Testis (tissue), 3 donors: ENCODE data around the gene ZNF275. TPM values are rescaled to one million over a fixed set of nuclear protein-coding genes. Genes with fewer than 3 reads are reported as not detected.
"Not testable (repeated sequence)": the region's sequence is repeated elsewhere in the genome, so short reads cannot be mapped to it uniquely, and the experiment has no call there.

ENCODE experiments used
- DNase-seq: peaks from one replicate; pipeline ENCODE4 v3.0.0-alpha.2; 2019
- H3K27ac ChIP-seq, 2 donors: fragments of 200-600 bp; sonication (generic); one replicate each; pipeline ENCODE4 v1.5.1; 2019
- H3K27me3 ChIP-seq: fragments of 200-600 bp; sonication (generic); one replicate; pipeline ENCODE4 v1.5.1; 2019
- H3K36me3 ChIP-seq: fragments of 200-600 bp; sonication (generic); one replicate; pipeline ENCODE4 v1.5.1; 2017; ENCODE audit warnings: low read depth; ENCODE audit errors: missing control alignments
- H3K4me1 ChIP-seq: fragments of 200-600 bp; sonication (generic); one replicate; pipeline ENCODE4 v1.5.1; 2019
- H3K4me3 ChIP-seq, 2 donors: fragments of 200-600 bp; sonication (generic); one replicate each; pipeline ENCODE4 v1.5.1; 2017 to 2019
- H3K9me3 ChIP-seq: fragments of 200-600 bp; sonication (generic); one replicate; pipeline ENCODE4 v1.5.1; 2017
- CTCF ChIP-seq, 3 experiments: fragments of 450-650 bp in 2 of 3; fragments of 200-600 bp in 1 of 3; sonication (generic) in 1 of 3; IDR thresholded peaks; one replicate each; pipeline ENCODE4 v1.5.1; 2016 to 2019; ENCODE audit warnings: antibody characterized with exemption in 3 of 3, mild to moderate bottlenecking in 2 of 3, moderate library complexity in 1 of 3
- POLR2A ChIP-seq: fragments of 450-650 bp; IDR thresholded peaks from one replicate; pipeline ENCODE4 v1.6.1; 2017; ENCODE audit warnings: antibody characterized with exemption, mild to moderate bottlenecking, moderate library complexity
- WGBS, 2 donors: methylation state at CpG; one replicate each; pipeline ENCODE4 v1.1.5; 2018; 5-methylcytosine and 5-hydroxymethylcytosine counted together
- intact Hi-C: fragments of 100-400 bp; cut with DNase I; formaldehyde crosslinking; loops from one replicate; pipeline ENCODE4 v1.15.1; 2023; ENCODE audit warnings: low total_unique reads
- polyA plus RNA-seq: library from polyadenylated mRNA; stranded (reverse); fragments of 350-450 nt; fragmentation: Illumina TruSeq; extraction: RNeasy Lipid Tissue Mini Kit (QIAGEN cat#74804); gene quantifications from one replicate; pipeline ENCODE4 v1.2.3, GENCODE V29; 2014; ENCODE audit warnings: low read depth, low replicate concordance; ENCODE audit not compliant: insufficient read depth
- total RNA-seq, 2 donors: library from RNA; depleted of rRNA; stranded (reverse); fragments of >200 nt; gene quantifications; one replicate each; pipeline ENCODE4 v1.2.3, GENCODE V29; 2016

ZNF275 gene
- total and polyA plus RNA-seq, 3 donors from 2014 or later, result 28.7 to 65.0 (median 58.4) TPM

- Histone ChIP-seq H3K9me3 (no peaks in the 10 kb centered on the region), H3K4me3 (no peak overlapping the region), H3K27ac (no peak overlapping the region), H3K36me3 (no peaks in the 10 kb centered on the region), H3K4me1 (no peaks in the 10 kb centered on the region), H3K27me3 (no peaks in the 10 kb centered on the region)
- WGBS, 2 donors, result 89 to 93% methylated on average over 3 to 6 of the region's 14 CpGs
- no peak for DNase-seq
- TF ChIP-seq CTCF (IDR thresholded peaks at IDR 0.05), result no peak
- no peak for TF ChIP-seq POLR2A
- intact Hi-C loops, result no loop called here
These were observed 54.9 kb downstream of the ZNF275 start for GRCh38 chrX:153388722-153389459.

GRCh38 chrX:153389460-153389768, 55.5 kb downstream of the ZNF275 start:
- intact Hi-C loops, H3K36me3 ChIP-seq, H3K9me3 ChIP-seq, H3K27ac ChIP-seq, H3K4me3 ChIP-seq, DNase-seq, H3K4me1 ChIP-seq, H3K27me3 ChIP-seq: not testable (repeated sequence)
- 58 to 71% methylated on average over 4 to 6 of the region's 6 CpGs for whole genome bisulfite sequencing, 2 donors

GRCh38 chrX:153392642-153393321, 58.8 kb downstream of the ZNF275 start:
- Histone ChIP-seq H3K27me3 (no peaks in the 10 kb centered on the region), H3K4me1 (no peaks in the 10 kb centered on the region), H3K27ac (no peak overlapping the region), H3K4me3 (no peak overlapping the region), H3K36me3 (no peaks in the 10 kb centered on the region), H3K9me3 (no peaks in the 10 kb centered on the region)
- DNase-seq, result no peak
- 87 to 93% methylated on average over 3 to 13 of the region's 16 CpGs for WGBS, 2 donors
- intact Hi-C loops, result no loop called here
- TF ChIP-seq CTCF (IDR thresholded peaks at IDR 0.05) (no peak), POLR2A (no peak)

- Histone ChIP-seq H3K27me3 (no peaks in the 10 kb centered on the region), H3K9me3 (no peaks in the 10 kb centered on the region), H3K36me3 (no peaks in the 10 kb centered on the region), H3K27ac (no peak overlapping the region), H3K4me1 (no peaks in the 10 kb centered on the region), H3K4me3 (no peak overlapping the region)
- DNase-seq, result no peak
- TF ChIP-seq CTCF (IDR thresholded peaks at IDR 0.05), result no peak
- TF ChIP-seq POLR2A, result no peak
- intact Hi-C loops, result no loop called here
- 52 to 57% methylated on average over 13 of the region's 13 CpGs for WGBS, 2 donors
These were observed 60.7 kb downstream of the ZNF275 start for GRCh38 chrX:153394612-153395011.

- Histone ChIP-seq H3K27me3 (no peaks in the 10 kb centered on the region), H3K4me3 (no peak overlapping the region), H3K36me3 (no peaks in the 10 kb centered on the region), H3K27ac (no peak overlapping the region), H3K9me3 (no peaks in the 10 kb centered on the region), H3K4me1 (no peaks in the 10 kb centered on the region)
- WGBS, 2 donors, result 92% methylated on average over 3 to 24 of the region's 26 CpGs
- DNase-seq, result no peak
- TF ChIP-seq CTCF (IDR thresholded peaks at IDR 0.05), result no peak
- no peak for TF ChIP-seq POLR2A
- intact Hi-C loops, result no loop called here
These were observed 61.8 kb downstream of the ZNF275 start for GRCh38 chrX:153395613-153396319.
